NCI-H446 (cell line): Measurements from ENCODE around the gene DYRK1B.
A peak's percentile ranks its signal among the peaks of the same experiment; 100 is the strongest.
"Not testable (repeated sequence)": the region's sequence is repeated elsewhere in the genome, so short reads cannot be mapped to it uniquely, and the experiment has no call there.

Source experiments
- DNase-seq, 2 experiments: peaks; one replicate each; lab custom pipeline; 2025; lab: John Stamatoyannopoulos, UW

Gene DYRK1B

GRCh38 chr19:39833464-39834286 is at the start of gene DYRK1B:
DYRK1B (minus strand) TSS chr19:39834162; CDS start chr19:39831867, 2,295 bp downstream.
- peak; percentile 91 to 94 for DNase-seq

- DNase-seq, result not testable (repeated sequence)
These were observed 48.7 kb upstream of the DYRK1B start for GRCh38 chr19:39882645-39883044.

GRCh38 chr19:39881495-39882110 is 47.6 kb upstream of the DYRK1B start:
- peak in 1 of 2 experiments; percentile 35 for DNase-seq

GRCh38 chr19:39880241-39880640 is 46.3 kb upstream of the DYRK1B start:
- not testable (repeated sequence) for DNase-seq

GRCh38 chr19:39879796-39880195 is 45.8 kb upstream of the DYRK1B start:
- not testable (repeated sequence) for DNase-seq

- DNase-seq, result not testable (repeated sequence)
These were observed 44.9 kb upstream of the DYRK1B start for GRCh38 chr19:39878866-39879265.

GRCh38 chr19:39878398-39878797 is 44.4 kb upstream of the DYRK1B start:
- no peak for DNase-seq

GRCh38 chr19:39877982-39878381 is 44.0 kb upstream of the DYRK1B start:
- not testable (repeated sequence) for DNase-seq

- DNase-seq, result not testable (repeated sequence)
These were observed 43.5 kb upstream of the DYRK1B start for GRCh38 chr19:39877488-39877887.

- DNase-seq, result not testable (repeated sequence)
These were observed 42.5 kb upstream of the DYRK1B start for GRCh38 chr19:39876486-39876885.

GRCh38 chr19:39875401-39875864 is 41.5 kb upstream of the DYRK1B start:
- DNase-seq, result not testable (repeated sequence)

GRCh38 chr19:39874404-39874803 is 40.4 kb upstream of the DYRK1B start:
- no peak for DNase-seq

- DNase-seq, result no peak
These were observed 39.4 kb upstream of the DYRK1B start for GRCh38 chr19:39873385-39873784.

GRCh38 chr19:39871886-39872866 is 38.2 kb upstream of the DYRK1B start:
- DNase-seq, result no peak

GRCh38 chr19:39871362-39871761 is 37.4 kb upstream of the DYRK1B start:
- DNase-seq, result no peak

- no peak for DNase-seq
These were observed 36.4 kb upstream of the DYRK1B start for GRCh38 chr19:39870171-39870971.

- no peak for DNase-seq
These were observed 34.0 kb upstream of the DYRK1B start for GRCh38 chr19:39867952-39868351.

- DNase-seq, result no peak
These were observed 33.2 kb upstream of the DYRK1B start for GRCh38 chr19:39867133-39867532.

GRCh38 chr19:39865953-39866352 is 32.0 kb upstream of the DYRK1B start:
- DNase-seq, result no peak

- DNase-seq, result no peak
These were observed 31.2 kb upstream of the DYRK1B start for GRCh38 chr19:39865186-39865585.

- no peak for DNase-seq
These were observed 30.2 kb upstream of the DYRK1B start for GRCh38 chr19:39864118-39864517.
